ENCODE measurements around the gene DNMT1. TPM values are rescaled to one million over a fixed set of nuclear protein-coding genes. Genes with fewer than 3 reads are reported as not detected.

Gene DNMT1
- total and polyA plus RNA-seq, 2 experiments from 2014 or later: 78.2 to 106 TPM

GRCh38 chr19:10142701-10143375 lies 51.9 kb downstream of the DNMT1 start:
- no peak for DNase-seq (ENCODE audit: low read depth in 1 of 2, low spot score in 1 of 2)
- H3K4me3 ChIP-seq: no peak overlapping the region
- no peak for TF ChIP-seq CTCF (IDR thresholded peaks at IDR 0.05; ENCODE audit: low read depth, low read length)
- H3K27ac ChIP-seq: no peak overlapping the region
- no peaks in the 10 kb centered on the region for H3K4me1 ChIP-seq (ENCODE audit: low read depth)
- no peaks in the 10 kb centered on the region for H3K27me3 ChIP-seq
- no peaks in the 10 kb centered on the region for H3K9me3 ChIP-seq (ENCODE audit: low read depth)
- peaks cover 64% of the 10 kb centered on the region for H3K36me3 ChIP-seq

GRCh38 chr19:10141973-10142372 lies 52.8 kb downstream of the DNMT1 start:
- H3K4me3 ChIP-seq: no peak overlapping the region
- H3K4me1 ChIP-seq (ENCODE audit: low read depth): no peaks in the 10 kb centered on the region
- DNase-seq (ENCODE audit: low read depth in 1 of 2, low spot score in 1 of 2): no peak
- TF ChIP-seq CTCF (IDR thresholded peaks at IDR 0.05; ENCODE audit: low read depth, low read length): no peak
- no peaks in the 10 kb centered on the region for H3K27me3 ChIP-seq
- no peak overlapping the region for H3K27ac ChIP-seq
- H3K9me3 ChIP-seq (ENCODE audit: low read depth): no peaks in the 10 kb centered on the region
- peaks cover 68% of the 10 kb centered on the region for H3K36me3 ChIP-seq

GRCh38 chr19:10141479-10141878 lies 53.3 kb downstream of the DNMT1 start:
- Histone ChIP-seq H3K27ac (no peak overlapping the region), H3K4me1 (ENCODE audit: low read depth) (no peaks in the 10 kb centered on the region), H3K36me3 (peaks cover 72% of the 10 kb centered on the region), H3K27me3 (no peaks in the 10 kb centered on the region), H3K9me3 (ENCODE audit: low read depth) (no peaks in the 10 kb centered on the region), H3K4me3 (no peak overlapping the region)
- TF ChIP-seq CTCF (IDR thresholded peaks at IDR 0.05; ENCODE audit: low read depth, low read length): no peak
- no peak for DNase-seq (ENCODE audit: low read depth in 1 of 2, low spot score in 1 of 2)

GRCh38 chr19:10139952-10140351 lies 54.8 kb downstream of the DNMT1 start:
- no peak for DNase-seq (ENCODE audit: low read depth in 1 of 2, low spot score in 1 of 2)
- H3K36me3 ChIP-seq: peaks cover 66% of the 10 kb centered on the region
- no peak for TF ChIP-seq CTCF (IDR thresholded peaks at IDR 0.05; ENCODE audit: low read depth, low read length)

GRCh38 chr19:10138879-10139795 lies 55.6 kb downstream of the DNMT1 start:
- DNase-seq (ENCODE audit: low read depth in 1 of 2, low spot score in 1 of 2): no peak

More at GRCh38 chr19:10139952-10140351, 54.8 kb downstream of the DNMT1 start:
- Histone ChIP-seq H3K27ac (no peak overlapping the region), H3K4me3 (no peak overlapping the region), H3K9me3 (ENCODE audit: low read depth) (no peaks in the 10 kb centered on the region), H3K27me3 (no peaks in the 10 kb centered on the region), H3K4me1 (ENCODE audit: low read depth) (no peaks in the 10 kb centered on the region)

More at GRCh38 chr19:10138879-10139795, 55.6 kb downstream of the DNMT1 start:
- H3K27me3 ChIP-seq: no peaks in the 10 kb centered on the region
- no peaks in the 10 kb centered on the region for H3K9me3 ChIP-seq (ENCODE audit: low read depth)
- H3K27ac ChIP-seq: no peak overlapping the region
- TF ChIP-seq CTCF (IDR thresholded peaks at IDR 0.05; ENCODE audit: low read depth, low read length): no peak
- H3K36me3 ChIP-seq: peaks cover 60% of the 10 kb centered on the region
- H3K4me1 ChIP-seq (ENCODE audit: low read depth): no peaks in the 10 kb centered on the region
- no peak overlapping the region for H3K4me3 ChIP-seq

All from cardiac muscle cell (in vitro differentiated cells and primary cell).